AG09309 (cell line): ENCODE measurements around the gene IL4R.
"Not testable (repeated sequence)": the region's sequence is repeated elsewhere in the genome, so short reads cannot be mapped to it uniquely, and the experiment has no call there.

ENCODE experiments used
- DNase-seq: peaks from one replicate; pipeline ENCODE4 v3.0.0-alpha.2; 2010; ENCODE audit warnings: low read depth
- H3K4me3 ChIP-seq: 2 replicates; pipeline ENCODE4 v1.5.1; 2011; ENCODE audit warnings: mild to moderate bottlenecking, low read depth, low read length, moderate library complexity; ENCODE audit not compliant: control insufficient read depth
- CTCF ChIP-seq: IDR thresholded peaks from 2 replicates; pipeline ENCODE4 v1.5.1; 2011; ENCODE audit warnings: mild to moderate bottlenecking, low read depth, low read length, inconsistent platforms; ENCODE audit not compliant: insufficient read depth, control insufficient read depth; ENCODE audit errors: missing control alignments

Gene IL4R

GRCh38 chr16:27269300-27270150 lies 44.2 kb upstream of the IL4R start:
- DNase-seq, result no peak
- TF ChIP-seq CTCF, result no peak
- peak overlapping the region; percentile 96 for H3K4me3 ChIP-seq

- no peak for DNase-seq
- H3K4me3 ChIP-seq, result no peak overlapping the region
- TF ChIP-seq CTCF, result no peak
Observed at GRCh38 chr16:27270349-27270748, 43.4 kb upstream of the IL4R start.

GRCh38 chr16:27272076-27272475 lies 41.7 kb upstream of the IL4R start:
- H3K4me3 ChIP-seq, result no peak overlapping the region
- no peak for TF ChIP-seq CTCF
- no peak for DNase-seq

- DNase-seq, H3K4me3 ChIP-seq: not testable (repeated sequence)
Observed at GRCh38 chr16:27272697-27273096, 41.1 kb upstream of the IL4R start.

GRCh38 chr16:27273330-27273669 lies 40.5 kb upstream of the IL4R start:
- DNase-seq, result no peak
- H3K4me3 ChIP-seq, result no peak overlapping the region
- no peak for TF ChIP-seq CTCF

- TF ChIP-seq CTCF, result peak; percentile 3
- H3K4me3 ChIP-seq, result no peak overlapping the region
- no peak for DNase-seq
Observed at GRCh38 chr16:27273670-27274423, 39.9 kb upstream of the IL4R start.

GRCh38 chr16:27274424-27274874 lies 39.3 kb upstream of the IL4R start:
- DNase-seq, H3K4me3 ChIP-seq: not testable (repeated sequence)
